ENCODE measurements around the gene CDC42BPA.

Gene CDC42BPA

DNA sequence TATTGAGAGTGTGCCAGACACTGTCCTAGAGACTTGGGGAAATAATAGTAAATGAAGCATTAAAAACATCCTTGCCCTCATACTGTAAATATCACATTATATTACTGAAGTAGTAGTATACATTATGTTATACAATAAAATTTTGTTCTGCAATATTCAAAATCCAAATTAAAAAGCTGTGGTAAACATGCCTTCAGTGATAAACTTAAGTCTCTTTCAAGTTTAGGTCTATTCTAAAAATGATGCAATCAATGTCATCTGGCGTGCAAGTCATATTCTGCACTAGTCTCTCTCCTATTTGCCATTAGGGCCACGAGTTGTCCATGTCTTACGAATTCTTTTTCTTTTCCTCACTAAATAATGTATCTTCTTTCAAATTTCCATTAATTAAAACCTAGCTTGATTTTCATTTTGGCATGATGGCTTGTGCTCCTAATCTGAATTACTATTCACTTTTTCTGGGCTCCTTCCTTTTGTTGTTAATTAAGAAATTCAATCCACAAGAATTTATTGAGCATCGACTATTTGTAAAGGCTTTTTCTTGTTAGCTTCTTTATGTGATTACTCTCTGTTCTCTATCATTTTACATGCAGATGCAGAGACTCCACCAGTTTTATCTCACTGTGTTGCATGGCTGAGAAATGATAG is 247.5 kb downstream of the CDC42BPA start:
- in situ Hi-C loops (cut with MboI; ENCODE audit: low sequenced_read_pairs), result no loop called here

DNA sequence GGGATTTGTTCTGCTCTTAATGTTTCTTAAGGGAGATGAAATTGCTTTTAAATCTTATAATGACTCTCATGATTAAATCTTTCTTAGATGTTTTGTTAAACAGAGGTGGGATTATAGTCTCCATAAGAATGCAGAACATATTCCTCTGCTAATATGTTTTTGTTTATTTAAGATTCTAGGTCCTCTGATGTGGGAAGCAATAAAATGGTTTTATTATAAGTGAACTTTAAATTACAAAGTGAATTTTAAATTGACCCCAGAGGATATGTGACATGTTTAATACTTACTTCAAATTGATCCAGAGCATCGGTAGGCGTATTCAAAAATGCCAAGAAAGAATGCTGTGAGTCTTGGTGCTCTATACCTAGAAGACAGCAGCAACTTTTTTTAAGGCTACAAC is 248.8 kb downstream of the CDC42BPA start:
- in situ Hi-C loops (cut with MboI; ENCODE audit: low sequenced_read_pairs), result no loop called here

DNA sequence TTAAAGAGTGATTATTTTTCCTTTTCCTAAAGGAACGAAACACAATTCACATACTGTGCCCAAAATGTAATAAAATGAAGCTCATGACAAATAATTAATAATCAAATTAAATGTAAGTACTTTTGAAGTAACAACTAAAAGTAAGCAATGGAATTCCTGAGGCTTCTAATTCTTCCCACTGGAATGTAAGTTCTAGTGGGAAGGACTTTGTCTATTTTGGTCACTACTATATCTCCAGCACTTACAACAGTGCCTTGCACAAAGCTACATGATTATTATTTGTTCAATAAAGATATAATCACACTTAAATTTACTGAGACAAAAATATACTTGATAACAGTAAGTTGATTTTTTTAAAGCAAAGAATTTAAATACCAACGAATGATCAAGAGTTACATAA is 249.4 kb downstream of the CDC42BPA start:
- in situ Hi-C loops (cut with MboI; ENCODE audit: low sequenced_read_pairs), result no loop called here

DNA sequence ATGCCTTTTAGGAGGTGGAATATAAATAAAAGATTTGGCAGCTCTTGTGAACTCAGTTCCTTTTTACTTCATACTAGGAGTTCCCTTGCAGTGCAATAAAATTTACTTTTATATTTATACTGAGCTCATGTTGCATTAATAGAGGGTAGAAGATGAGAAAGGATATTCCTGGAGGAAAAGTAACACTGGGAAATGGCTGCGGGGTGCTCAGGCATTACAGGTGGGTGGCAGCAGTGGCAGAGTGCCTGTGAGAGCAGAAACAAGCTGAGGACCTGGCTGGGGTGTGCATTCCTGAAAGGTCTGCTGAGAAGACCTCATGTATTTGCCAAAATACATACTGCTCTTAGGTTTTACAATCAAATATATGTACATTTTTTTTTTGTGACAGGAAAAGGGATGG is 251.3 kb downstream of the CDC42BPA start:
- in situ Hi-C loops (cut with MboI; ENCODE audit: low sequenced_read_pairs), result no loop called here

DNA sequence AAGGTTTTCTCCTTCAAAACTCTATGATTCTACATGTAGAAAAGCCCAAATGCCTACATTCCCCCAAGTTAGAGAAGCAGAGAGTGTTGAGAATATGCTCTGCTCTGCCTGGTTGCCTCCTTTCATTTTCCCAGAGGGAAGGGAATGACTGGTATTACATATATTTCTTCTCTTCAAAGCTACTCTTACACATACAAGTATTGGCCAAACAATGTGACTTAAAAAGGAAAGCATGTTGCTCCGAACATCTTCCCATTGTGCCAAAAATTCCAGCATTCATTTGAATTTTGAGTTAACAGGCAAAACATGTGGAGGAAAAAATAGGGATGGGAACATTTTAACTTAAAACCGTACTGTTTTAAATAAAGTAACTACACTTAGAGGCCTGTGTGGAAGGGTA is 253.0 kb downstream of the CDC42BPA start:
- in situ Hi-C loops (cut with MboI; ENCODE audit: low sequenced_read_pairs), result no loop called here

DNA sequence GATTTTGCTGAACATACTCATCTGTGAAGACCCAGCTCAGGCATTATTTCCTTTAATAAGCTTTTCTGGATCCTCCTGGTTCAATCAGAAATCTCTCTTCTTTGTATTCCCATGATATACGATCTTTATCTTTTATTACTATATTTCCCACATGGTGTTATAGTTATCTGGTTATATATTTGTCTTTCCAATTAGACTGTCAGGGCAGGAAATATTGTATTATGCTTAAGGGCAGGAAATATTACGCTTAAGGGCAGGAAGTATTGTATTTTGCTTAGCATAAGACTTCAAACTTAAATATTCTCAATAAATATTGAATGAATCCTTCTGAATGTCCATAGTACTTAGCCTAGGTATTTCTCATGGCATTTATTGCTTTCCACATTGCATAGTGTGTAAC is 256.0 kb downstream of the CDC42BPA start:
- in situ Hi-C loops (cut with MboI; ENCODE audit: low sequenced_read_pairs), result no loop called here

DNA sequence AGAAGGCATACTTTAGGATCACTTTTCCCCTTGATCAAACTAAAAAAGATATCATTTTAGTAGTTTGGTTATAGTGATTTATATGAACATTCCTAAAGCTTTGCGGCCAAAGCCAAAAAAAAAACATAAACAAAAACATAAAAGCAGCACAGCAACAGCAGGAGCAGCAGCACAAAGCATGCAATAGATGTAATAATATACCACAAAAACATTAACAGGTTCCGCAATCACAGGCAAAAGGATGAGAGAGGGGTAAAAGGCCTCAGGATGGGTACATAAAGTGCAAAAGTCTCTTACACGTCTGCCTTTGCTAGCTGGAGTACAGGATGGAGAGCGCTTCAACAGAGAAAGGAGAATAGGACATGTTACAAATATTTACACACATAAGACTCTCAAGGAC is 259.2 kb downstream of the CDC42BPA start:
- in situ Hi-C loops (cut with MboI; ENCODE audit: low sequenced_read_pairs), result no loop called here

DNA sequence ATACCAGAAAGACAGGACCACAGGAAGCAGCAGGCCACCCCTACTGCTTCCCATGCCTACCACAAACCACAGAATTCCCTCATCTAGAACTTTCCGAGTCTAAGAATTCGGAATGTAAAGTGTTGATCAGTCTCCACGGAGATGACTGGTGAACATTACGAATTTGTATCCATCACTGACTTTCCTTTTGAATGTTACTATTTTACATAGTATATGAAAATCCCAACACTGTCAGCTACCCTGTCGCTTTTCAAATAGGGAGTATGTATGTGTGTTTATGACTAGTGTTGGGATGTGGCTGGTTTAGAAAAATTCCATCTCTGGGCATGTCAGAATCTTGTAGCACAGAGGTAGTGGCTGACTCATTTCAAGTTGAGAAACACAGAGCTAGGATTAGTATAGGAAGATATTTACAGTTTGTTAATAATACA is 260.0 kb downstream of the CDC42BPA start:
- in situ Hi-C loops (cut with MboI; ENCODE audit: low sequenced_read_pairs), result no loop called here

DNA sequence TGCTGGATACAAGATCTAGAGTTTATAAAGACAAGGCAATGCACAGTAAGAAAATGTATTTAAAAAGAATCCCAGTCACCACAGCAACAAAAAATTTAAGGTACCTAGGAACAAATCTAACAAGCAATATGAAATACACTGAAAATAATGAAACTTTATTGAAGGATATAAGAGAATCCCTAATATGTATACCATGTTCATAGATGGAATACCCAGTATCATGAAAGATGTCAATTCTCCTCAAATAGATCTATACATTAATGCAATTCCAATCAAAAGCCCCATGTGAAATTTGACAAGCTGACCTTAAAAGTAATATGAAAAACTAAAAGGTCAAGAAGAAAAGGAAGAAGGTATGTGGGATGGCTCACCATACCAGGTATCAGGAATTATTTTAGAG is 269.0 kb downstream of the CDC42BPA start:
- in situ Hi-C loops (cut with MboI; ENCODE audit: low sequenced_read_pairs), result no loop called here

DNA sequence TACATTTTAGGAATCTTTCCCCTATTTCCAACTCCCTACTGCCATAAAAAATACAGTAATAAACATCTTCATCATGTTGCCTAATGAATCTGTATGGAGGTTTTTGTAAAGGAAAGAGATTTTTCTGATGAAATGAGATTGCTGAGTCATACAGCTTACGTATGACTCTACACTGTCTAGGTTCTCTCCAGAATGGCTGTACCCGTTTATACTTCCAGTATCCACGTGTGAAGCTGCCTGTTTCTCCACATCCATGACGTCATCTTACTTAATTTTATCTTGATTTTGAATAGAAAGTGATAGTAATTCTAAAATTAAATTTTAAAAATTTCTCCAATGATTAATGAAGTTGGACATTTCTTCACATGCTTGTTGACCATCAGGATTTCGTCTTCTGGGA is 274.5 kb downstream of the CDC42BPA start:
- in situ Hi-C loops (cut with MboI; ENCODE audit: low sequenced_read_pairs), result no loop called here

DNA sequence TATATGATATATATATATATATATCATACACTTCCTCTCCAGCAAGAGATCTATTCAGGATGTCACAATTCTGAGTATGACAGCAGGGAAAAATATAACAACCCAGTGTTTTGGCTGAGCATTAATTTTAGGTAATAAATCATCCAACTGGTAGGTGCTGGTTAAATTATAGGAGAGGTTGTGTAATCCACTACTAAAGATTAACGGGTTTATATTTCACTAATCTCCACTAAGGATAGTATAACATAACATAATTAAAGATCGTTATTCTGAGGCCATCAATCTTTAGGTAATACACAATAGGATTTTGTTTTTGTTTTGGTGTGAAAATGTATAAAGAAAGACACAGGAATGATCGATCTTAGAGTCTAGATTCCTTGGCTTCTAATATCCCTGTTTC is 276.0 kb downstream of the CDC42BPA start:
- in situ Hi-C loops (cut with MboI; ENCODE audit: low sequenced_read_pairs), result no loop called here

DNA sequence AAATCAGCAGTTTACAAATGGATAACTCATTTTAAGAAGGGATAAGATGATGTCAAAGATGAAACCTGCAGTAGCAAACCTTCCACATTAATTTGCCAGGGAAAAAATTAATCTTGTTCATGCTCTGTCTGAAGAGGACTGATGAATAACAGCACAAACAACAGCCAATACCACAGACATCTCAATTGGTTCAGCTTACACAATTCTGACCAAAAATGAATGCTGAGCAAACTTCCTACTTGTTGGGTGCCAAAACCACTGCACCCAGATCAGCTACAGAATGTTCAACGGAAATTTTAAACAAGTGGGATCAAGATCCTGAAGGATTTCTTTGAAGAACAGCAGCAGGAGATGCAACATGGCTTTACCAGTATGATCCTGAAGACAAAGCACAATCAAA is 279.9 kb downstream of the CDC42BPA start:
- in situ Hi-C loops (cut with MboI; ENCODE audit: low sequenced_read_pairs), result no loop called here

DNA sequence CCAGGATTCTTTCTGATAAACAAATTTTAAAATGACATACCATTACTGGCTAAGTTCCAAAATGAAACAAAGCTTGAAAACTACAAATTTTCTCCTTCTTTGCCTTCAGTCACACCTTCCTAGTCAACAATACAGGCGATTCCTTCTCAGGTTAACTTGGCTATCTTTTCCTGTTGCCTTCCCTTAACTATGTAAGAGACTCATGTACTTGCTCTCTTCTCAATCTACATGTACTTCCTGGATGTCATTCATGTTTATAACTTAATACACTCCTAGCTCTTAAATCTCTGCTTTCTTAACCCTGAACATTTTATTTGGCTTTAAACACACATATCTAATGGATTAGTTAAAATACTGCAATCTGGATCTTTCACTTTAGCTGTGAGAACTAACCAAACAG is 281.2 kb downstream of the CDC42BPA start:
- in situ Hi-C loops (cut with MboI; ENCODE audit: low sequenced_read_pairs), result no loop called here

DNA sequence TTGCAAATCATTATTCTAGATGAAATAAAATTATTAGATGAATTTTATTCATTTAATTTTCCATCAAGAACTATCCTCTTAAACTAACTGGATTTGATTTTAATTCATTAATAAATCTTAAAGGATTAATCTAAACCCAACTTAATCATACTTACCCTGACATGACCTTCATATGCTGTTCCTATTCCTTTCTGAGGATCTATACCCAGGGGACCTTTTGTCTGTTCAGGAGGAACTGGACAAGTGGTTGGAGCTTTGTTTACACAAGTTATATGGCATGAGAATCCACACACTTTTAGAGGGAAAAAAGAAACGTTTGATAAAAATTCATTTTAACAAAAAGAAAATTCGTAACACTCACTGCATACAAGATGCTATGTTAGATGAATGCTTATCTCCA is 283.0 kb downstream of the CDC42BPA start:
- in situ Hi-C loops (cut with MboI; ENCODE audit: low sequenced_read_pairs), result no loop called here

DNA sequence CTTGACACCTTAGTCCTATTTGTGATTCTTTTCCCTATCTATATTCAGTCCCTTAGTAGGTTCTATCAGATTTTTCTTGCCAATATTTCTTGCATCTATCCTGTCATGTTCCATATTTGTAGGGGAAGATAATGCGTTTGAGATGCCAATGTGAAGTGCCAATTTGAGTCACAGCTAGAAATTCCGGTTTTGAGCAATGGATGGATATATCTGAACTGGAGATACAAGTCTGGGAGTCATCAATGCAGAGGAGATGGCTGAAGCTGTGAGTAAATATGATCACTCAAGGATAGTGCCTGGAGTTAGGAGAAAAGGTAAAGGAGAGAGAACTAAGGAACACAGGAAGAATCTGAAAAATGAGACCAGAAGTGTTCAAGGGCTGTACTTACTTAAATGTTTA is 284.4 kb downstream of the CDC42BPA start:
- in situ Hi-C loops (cut with MboI; ENCODE audit: low sequenced_read_pairs), result no loop called here

DNA sequence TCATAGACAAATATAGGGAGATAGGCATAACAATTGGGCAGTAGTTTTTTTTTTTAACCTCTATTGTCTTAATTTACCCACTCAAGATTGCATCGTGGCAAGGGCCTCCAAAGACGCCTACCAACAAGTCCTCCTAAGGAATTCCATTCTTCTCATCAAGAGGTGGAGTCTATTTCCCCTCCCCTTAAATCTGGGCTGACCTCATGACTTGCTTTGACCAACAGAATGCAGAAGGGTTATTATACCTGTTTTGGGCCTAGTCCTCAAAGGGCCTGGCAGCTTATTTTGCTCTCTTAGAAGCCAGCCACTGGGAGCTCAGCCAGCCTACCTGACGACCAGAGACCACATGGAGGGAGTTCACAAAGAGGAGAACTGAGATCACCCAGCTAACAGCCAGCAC is 285.9 kb downstream of the CDC42BPA start:
- in situ Hi-C loops (cut with MboI; ENCODE audit: low sequenced_read_pairs), result no loop called here

DNA sequence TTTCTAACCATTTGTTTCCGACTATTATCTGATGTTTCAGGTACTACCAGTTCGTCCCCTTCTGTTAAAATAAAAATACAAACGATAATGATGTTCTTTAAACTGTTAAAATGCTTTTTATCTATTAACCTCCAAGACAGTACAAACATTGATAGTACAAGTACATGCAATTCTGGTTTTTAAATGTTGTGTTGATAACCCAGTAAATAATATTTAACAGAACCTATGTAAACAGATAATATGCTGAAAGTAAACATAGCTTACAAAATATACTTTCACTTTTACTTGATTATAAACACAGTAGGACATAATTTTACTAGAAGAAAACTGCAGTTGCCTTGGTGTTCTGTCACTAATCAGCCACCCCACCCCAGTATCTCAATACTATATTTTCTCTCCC is 301.3 kb downstream of the CDC42BPA start:
- in situ Hi-C loops (cut with MboI; ENCODE audit: low sequenced_read_pairs), result no loop called here

DNA sequence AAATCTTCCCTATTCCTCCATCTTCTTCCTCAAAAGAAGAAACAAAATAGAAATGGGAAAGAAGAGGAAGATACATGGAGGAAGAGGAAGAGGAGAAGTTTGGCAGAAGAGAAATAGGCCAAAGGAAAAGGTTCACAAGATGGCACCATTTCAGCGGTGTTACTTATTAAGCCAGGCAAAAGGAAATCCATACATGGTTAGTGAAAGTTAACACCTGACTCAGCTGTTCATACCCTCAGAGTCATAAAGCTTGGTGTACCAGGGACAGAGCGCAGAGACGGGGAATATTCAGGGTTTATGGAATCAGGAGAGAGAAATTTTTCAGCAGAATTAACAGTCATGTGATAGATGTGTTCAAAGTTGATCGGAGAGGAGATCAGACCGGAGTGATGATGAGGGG is 307.6 kb downstream of the CDC42BPA start:
- in situ Hi-C loops (cut with MboI; ENCODE audit: low sequenced_read_pairs), result no loop called here

DNA sequence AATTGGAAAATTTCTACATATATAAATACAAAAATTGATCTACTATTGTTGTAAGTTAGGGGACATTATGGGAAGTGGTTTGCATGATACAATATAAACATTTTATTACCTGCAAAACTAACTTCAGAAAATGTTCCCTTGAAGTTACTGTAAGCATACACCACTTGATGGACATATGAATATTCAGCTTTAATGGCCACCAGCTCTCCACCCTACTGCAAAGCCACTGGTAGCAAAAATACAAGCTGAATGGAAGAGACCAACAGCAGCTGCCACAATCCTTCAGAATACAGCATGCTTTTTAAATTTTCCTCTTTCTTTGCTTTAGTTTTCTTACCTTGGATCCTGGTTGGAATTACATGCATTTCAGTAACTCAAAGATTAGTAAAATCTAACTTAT is 308.4 kb downstream of the CDC42BPA start:
- in situ Hi-C loops (cut with MboI; ENCODE audit: low sequenced_read_pairs), result no loop called here

DNA sequence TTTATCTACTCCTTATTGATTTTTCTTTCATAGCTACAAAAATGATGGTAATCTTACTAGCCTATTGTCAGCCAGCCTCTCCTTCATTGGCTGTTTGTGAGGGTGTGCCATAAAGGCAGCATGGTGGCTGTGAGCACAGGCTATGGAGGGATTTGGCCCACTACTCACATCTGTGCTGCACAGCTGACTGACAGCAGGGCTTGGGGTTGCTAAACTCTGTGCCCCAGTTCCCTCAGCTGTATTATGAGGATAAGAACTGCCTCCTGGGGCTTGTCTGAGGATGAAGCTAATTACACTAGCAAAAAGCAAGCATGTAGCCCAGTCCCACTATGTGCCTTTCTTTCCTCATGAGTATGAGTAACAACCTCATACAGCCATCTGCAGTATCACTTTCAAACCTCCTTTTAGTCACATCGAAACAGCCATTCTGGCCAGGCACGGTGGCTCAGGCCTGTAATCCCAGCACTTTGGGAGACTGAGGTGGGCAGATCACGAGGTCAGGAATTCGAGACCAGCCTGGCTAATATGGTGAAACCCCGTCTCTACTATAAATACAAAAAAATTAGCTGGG is 312.0 kb downstream of the CDC42BPA start:
- in situ Hi-C loops (cut with MboI; ENCODE audit: low sequenced_read_pairs), result no loop called here

DNA sequence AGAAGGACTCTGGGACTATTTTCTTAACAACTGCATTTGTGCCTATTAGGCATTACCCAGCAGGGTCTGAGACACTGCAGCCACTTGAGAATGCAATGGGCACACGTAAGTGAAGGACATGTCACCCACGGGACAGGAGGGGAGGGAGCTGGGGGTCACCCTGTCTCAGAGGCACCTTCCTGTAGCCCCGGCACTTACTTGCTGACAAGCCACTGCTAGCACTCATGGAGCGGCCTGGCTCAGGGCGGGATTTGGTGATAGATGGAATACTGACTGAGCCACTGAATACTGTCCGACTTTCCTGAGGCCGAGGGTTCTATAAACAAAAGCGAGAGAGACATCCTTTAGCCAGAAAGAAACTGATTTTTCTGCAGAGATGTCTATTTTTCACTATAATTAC is 313.5 kb downstream of the CDC42BPA start:
- in situ Hi-C loops (cut with MboI; ENCODE audit: low sequenced_read_pairs), result no loop called here

DNA sequence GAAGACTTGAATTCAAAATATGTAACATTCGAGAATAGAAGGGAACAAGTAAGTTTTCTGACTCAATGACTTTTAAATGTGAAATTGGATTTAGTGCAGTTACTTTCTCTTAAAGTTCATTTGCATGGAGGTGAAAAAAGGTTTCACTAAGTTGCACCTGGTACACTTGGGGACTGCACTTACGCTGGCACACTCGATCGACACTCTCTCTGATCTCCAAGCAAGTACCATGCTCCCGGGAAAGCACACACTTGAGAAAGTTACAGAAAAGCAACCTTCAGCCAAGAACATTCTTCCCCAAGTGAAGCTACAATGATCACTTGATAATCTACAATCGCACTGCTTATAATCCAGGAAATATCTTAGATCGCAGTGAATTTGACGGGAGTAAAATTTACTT is 315.1 kb downstream of the CDC42BPA start:
- in situ Hi-C loops (cut with MboI; ENCODE audit: low sequenced_read_pairs), result no loop called here

DNA sequence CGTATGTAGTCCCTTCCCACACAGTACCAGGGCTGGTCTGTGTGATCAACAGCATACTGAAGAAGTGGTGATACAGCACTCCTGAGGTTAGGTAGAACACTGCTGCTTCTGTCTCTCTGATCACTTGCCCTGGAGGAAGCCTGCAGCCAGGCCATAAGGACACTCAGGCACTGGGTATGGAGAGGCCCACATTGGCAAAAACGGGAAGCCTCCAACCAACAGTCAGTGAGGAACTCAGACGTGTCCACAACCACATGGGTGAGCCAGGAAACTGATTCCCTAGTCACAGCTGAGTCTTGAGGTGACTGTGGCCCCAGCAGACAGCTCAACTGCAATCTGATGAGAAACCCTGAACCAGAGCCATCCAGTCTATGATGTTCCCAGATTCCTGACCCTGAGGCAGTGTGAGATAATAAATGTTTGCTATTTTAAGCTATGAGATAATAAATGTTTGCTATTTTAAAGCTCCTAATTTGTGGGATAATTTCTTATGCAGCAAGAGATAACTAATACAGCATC is 315.7 kb downstream of the CDC42BPA start:
- in situ Hi-C loops (cut with MboI; ENCODE audit: low sequenced_read_pairs), result no loop called here
